Keratinocyte (primary cell): ENCODE results near the gene C9orf43.
"Not testable (repeated sequence)": the region's sequence is repeated elsewhere in the genome, so short reads cannot be mapped to it uniquely, and the experiment has no call there.

ENCODE experiments used
- EZH2 ChIP-seq: IDR thresholded peaks from one replicate; pipeline ENCODE4 v1.6.1; 2012; ENCODE audit warnings: inconsistent platforms, mild to moderate bottlenecking, low read length, moderate library complexity
- TF ChIP-seq, protein P1 (sequence below), 3 experiments: IDR thresholded peaks in 1 of 3; conservative IDR thresholded peaks in 1 of 3; optimal IDR thresholded peaks in 1 of 3; 2 replicates in 2 of 3; 3 replicates in 1 of 3; pipeline versions ENCODE3 to v1.5.1; 2011; ENCODE audit warnings: low read length in 3 of 3, mild to moderate bottlenecking in 3 of 3, moderate library complexity in 2 of 3, control low read depth in 1 of 3, inconsistent platforms in 1 of 3; ENCODE audit not compliant: insufficient read depth in 2 of 3; ENCODE audit errors: extremely low read depth in 1 of 3

DNA sequence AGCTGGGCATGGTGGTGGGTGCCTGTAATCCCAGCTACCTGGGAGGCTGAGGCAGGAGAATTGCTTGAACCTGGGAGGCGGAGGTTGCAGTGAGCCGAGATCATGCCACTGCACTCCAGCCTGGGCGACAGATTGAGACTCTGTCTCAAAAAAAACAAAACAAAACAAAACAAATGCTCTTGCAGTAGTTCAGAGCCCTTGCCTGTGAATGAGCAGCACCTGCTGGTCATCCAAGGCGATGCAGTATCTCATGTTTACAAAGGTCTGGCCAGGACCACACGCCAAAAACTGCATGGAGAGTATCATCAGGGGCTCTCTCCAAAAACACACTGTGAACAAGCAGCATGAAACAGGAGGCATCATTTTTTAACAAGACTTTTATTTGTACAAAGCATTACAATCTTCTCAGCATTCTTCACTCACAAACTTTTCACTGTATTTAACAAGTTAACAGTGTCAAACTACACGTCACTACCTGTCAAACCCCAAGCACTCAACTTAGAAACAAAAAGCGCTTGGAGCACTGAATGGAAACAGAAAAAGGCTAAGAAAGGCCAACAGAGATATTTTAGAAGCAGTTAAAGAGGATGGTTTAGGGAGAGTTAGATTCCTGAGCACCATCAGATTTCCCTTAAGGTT, 3.6 kb upstream of the C9orf43 start:
- TF ChIP-seq, protein P1, sequence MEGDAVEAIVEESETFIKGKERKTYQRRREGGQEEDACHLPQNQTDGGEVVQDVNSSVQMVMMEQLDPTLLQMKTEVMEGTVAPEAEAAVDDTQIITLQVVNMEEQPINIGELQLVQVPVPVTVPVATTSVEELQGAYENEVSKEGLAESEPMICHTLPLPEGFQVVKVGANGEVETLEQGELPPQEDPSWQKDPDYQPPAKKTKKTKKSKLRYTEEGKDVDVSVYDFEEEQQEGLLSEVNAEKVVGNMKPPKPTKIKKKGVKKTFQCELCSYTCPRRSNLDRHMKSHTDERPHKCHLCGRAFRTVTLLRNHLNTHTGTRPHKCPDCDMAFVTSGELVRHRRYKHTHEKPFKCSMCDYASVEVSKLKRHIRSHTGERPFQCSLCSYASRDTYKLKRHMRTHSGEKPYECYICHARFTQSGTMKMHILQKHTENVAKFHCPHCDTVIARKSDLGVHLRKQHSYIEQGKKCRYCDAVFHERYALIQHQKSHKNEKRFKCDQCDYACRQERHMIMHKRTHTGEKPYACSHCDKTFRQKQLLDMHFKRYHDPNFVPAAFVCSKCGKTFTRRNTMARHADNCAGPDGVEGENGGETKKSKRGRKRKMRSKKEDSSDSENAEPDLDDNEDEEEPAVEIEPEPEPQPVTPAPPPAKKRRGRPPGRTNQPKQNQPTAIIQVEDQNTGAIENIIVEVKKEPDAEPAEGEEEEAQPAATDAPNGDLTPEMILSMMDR (optimal IDR thresholded peaks at IDR 0.05 in 1 of 3, IDR thresholded peaks at IDR 0.05 in 1 of 3, conservative IDR thresholded peaks at IDR 0.05 in 1 of 3; ENCODE audit: extremely low read depth in 1 of 3, insufficient read depth in 2 of 3, low read length in 3 of 3) = peak; percentile 82 to 84 (median 83)
- not testable (repeated sequence) for TF ChIP-seq EZH2
